ENCODE results near the gene TFPI.

Gene TFPI

GRCh38 chr2:187466129-187466792 is 88.0 kb downstream of the TFPI start:
- no peak for DNase-seq (ENCODE audit: low read depth in 2 of 2)

- no peak for DNase-seq (ENCODE audit: low read depth in 2 of 2)
Measured at GRCh38 chr2:187462839-187463238, 91.4 kb downstream of the TFPI start.

- DNase-seq (ENCODE audit: low read depth in 2 of 2) = no peak
Measured at GRCh38 chr2:187461294-187462261, 92.7 kb downstream of the TFPI start.

- DNase-seq (ENCODE audit: low read depth in 2 of 2) = no peak
Measured at GRCh38 chr2:187459256-187459655, 95.0 kb downstream of the TFPI start.

- no peak for DNase-seq (ENCODE audit: low read depth in 2 of 2)
Measured at GRCh38 chr2:187453078-187453641, 101.1 kb downstream of the TFPI start.

GRCh38 chr2:187451510-187451909 is 102.7 kb downstream of the TFPI start:
- DNase-seq (ENCODE audit: low read depth in 2 of 2) = no peak

GRCh38 chr2:187447336-187447735 is 106.9 kb downstream of the TFPI start:
- no peak for DNase-seq (ENCODE audit: low read depth in 2 of 2)

GRCh38 chr2:187446711-187447110 is 107.5 kb downstream of the TFPI start:
- DNase-seq (ENCODE audit: low read depth in 2 of 2) = no peak

- no peak for DNase-seq (ENCODE audit: low read depth in 2 of 2)
Measured at GRCh38 chr2:187445051-187445450, 109.2 kb downstream of the TFPI start.

GRCh38 chr2:187442778-187443177 is 111.5 kb downstream of the TFPI start:
- no peak for DNase-seq (ENCODE audit: low read depth in 2 of 2)

- DNase-seq (ENCODE audit: low read depth in 2 of 2) = no peak
Measured at GRCh38 chr2:187442378-187442777, 111.9 kb downstream of the TFPI start.

- no peak for DNase-seq (ENCODE audit: low read depth in 2 of 2)
Measured at GRCh38 chr2:187440101-187440675, 114.0 kb downstream of the TFPI start.

- no peak for DNase-seq (ENCODE audit: low read depth in 2 of 2)
Measured at GRCh38 chr2:187438455-187438854, 115.8 kb downstream of the TFPI start.

GRCh38 chr2:187435756-187436155 is 118.5 kb downstream of the TFPI start:
- DNase-seq (ENCODE audit: low read depth in 2 of 2) = no peak

GRCh38 chr2:187435078-187435477 is 119.2 kb downstream of the TFPI start:
- no peak for DNase-seq (ENCODE audit: low read depth in 2 of 2)

- no peak for DNase-seq (ENCODE audit: low read depth in 2 of 2)
Measured at GRCh38 chr2:187434342-187434785, 119.9 kb downstream of the TFPI start.

- DNase-seq (ENCODE audit: low read depth in 2 of 2) = no peak
Measured at GRCh38 chr2:187431911-187432310, 122.3 kb downstream of the TFPI start.

GRCh38 chr2:187429989-187430388 is 124.2 kb downstream of the TFPI start:
- no peak for DNase-seq (ENCODE audit: low read depth in 2 of 2)

GRCh38 chr2:187424146-187424545 is 130.1 kb downstream of the TFPI start:
- no peak for DNase-seq (ENCODE audit: low read depth in 2 of 2)

GRCh38 chr2:187422282-187422681 is 132.0 kb downstream of the TFPI start:
- DNase-seq (ENCODE audit: low read depth in 2 of 2) = no peak

GRCh38 chr2:187421519-187421918 is 132.7 kb downstream of the TFPI start:
- no peak for DNase-seq (ENCODE audit: low read depth in 2 of 2)

- DNase-seq (ENCODE audit: low read depth in 2 of 2) = no peak
Measured at GRCh38 chr2:187419808-187420207, 134.4 kb downstream of the TFPI start.

Data from stimulated activated CD4-positive, alpha-beta T cell treated with anti-CD3 and anti-CD28 coated beads, Interleukin-1b, Interleukin-23, amount 100 ng/mL, for 4 hours (primary cell).